Measurements from ENCODE around the gene RPS14.

GRCh38 chr5:150448334-150448733, 1.2 kb downstream of the RPS14 start:
- TF ChIP-seq POLR2AphosphoS5 (IDR thresholded peaks at IDR 0.05): no peak
- no peak for TF ChIP-seq POLR2A (IDR thresholded peaks at IDR 0.05)
